Measurements from ENCODE around the gene GSTA1.
"Not testable (repeated sequence)": the region's sequence is repeated elsewhere in the genome, so short reads cannot be mapped to it uniquely, and the experiment has no call there.

GSTA1 gene

GRCh38 chr6:52753137-52753536 is 50.5 kb downstream of the GSTA1 start:
- not testable (repeated sequence) for DNase-seq

- DNase-seq, result no peak
These were observed 51.3 kb downstream of the GSTA1 start for GRCh38 chr6:52752310-52752709.

DNA sequence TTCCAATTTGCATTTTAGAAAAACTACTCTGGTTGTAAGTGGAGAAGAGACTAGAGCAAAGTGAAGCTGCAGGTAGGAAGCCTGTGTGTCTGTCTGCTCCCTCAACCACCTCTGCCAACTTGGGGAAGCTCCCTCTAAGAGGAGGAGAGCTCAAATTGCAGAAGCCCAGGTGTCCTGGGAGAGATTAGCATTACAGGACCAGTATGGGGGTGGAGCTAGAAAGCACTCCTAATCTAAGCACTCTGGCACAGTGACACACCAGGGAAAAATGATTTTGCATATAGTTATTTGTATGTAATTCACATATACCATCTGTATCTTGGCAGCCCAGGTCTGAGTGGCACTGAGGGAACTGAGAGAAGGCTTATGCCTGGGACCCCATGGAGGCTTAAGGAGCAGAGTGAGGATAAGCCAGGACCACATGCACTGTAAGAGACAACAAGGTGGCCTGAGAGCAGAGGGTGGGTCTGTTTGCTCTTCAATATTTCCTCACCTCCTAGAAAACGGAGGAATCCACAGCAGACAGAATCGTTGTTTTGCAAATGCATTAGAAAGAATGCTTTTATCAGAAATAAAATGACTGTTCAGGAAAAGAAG is 54.0 kb downstream of the GSTA1 start:
- no peak for DNase-seq

GRCh38 chr6:52747301-52747700 is 56.3 kb downstream of the GSTA1 start:
- not testable (repeated sequence) for DNase-seq

DNA sequence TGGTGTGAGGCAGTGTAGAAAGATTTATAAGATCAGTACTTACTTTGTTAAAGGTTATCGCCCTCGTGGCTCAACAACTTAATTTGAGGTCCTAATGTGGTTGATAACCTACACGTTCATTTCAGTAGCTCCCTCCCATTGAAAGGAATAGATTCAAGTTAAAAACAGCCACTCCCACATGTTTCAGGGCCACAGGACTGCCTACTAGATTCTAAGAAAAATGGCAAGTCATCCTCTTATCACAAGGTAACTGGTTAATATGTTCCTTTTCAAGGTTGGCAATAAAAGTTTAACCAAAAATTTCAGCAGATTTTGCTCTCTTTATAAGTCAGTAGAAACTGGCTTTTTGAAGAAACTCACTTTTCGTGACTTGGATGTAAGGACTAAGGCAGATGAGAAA is 57.4 kb downstream of the GSTA1 start:
- no peak for DNase-seq

DNA sequence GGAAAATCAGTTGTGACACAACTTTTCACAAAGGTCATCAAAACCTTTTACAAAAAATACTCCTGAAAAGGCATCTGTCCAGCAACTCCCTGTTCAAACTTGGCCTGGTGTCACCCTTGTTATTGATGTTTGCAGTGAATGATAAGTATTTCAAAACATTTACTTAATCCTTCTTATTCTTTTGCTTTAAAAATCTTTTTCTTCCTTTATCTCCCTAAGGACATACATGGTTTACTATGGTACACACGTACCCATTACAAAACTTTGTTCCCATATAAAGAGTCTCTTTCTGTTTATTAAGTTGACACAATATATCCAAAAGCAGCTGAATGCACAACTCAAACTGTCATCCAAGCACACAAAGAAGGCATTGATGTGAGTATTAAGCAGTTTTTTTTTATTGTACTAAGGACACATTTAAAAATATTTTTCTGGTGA is 57.8 kb downstream of the GSTA1 start:
- no peak for DNase-seq

GRCh38 chr6:52741872-52742271 is 61.7 kb downstream of the GSTA1 start:
- DNase-seq, result no peak
